ENCODE measurements around the gene TRMT11.
"Not testable (repeated sequence)": the region's sequence is repeated elsewhere in the genome, so short reads cannot be mapped to it uniquely, and the experiment has no call there.

The TRMT11 gene

GRCh38 chr6:125956506-125957390 lies 29.6 kb upstream of the TRMT11 start, which contains the start of gene HINT3:
HINT3 (plus strand) TSS chr6:125956770; CDS start chr6:125956978, 208 bp downstream.
- DNase-seq (ENCODE audit: low read depth in 2 of 2): peak; percentile 99

- no peak for DNase-seq (ENCODE audit: low read depth in 2 of 2)
Observed at GRCh38 chr6:125957391-125957693, 29.0 kb upstream of the TRMT11 start.

- DNase-seq (ENCODE audit: low read depth in 2 of 2): no peak
Observed at GRCh38 chr6:125957845-125958244, 28.5 kb upstream of the TRMT11 start.

- no peak for DNase-seq (ENCODE audit: low read depth in 2 of 2)
Observed at GRCh38 chr6:125959041-125959440, 27.3 kb upstream of the TRMT11 start.

GRCh38 chr6:125961117-125961516 lies 25.2 kb upstream of the TRMT11 start:
- no peak for DNase-seq (ENCODE audit: low read depth in 2 of 2)

GRCh38 chr6:125962900-125963497 lies 23.3 kb upstream of the TRMT11 start:
- DNase-seq (ENCODE audit: low read depth in 2 of 2): no peak

- DNase-seq (ENCODE audit: low read depth in 2 of 2): no peak
Observed at GRCh38 chr6:125963817-125964216, 22.5 kb upstream of the TRMT11 start.

GRCh38 chr6:125966569-125966968 lies 19.8 kb upstream of the TRMT11 start:
- DNase-seq (ENCODE audit: low read depth in 2 of 2): no peak

GRCh38 chr6:125968493-125968892 lies 17.8 kb upstream of the TRMT11 start:
- no peak for DNase-seq (ENCODE audit: low read depth in 2 of 2)

GRCh38 chr6:125970760-125971159 lies 15.6 kb upstream of the TRMT11 start:
- no peak for DNase-seq (ENCODE audit: low read depth in 2 of 2)

GRCh38 chr6:125972478-125972877 lies 13.9 kb upstream of the TRMT11 start:
- DNase-seq (ENCODE audit: low read depth in 2 of 2): not testable (repeated sequence)

GRCh38 chr6:125974214-125974866 lies 12.0 kb upstream of the TRMT11 start:
- DNase-seq (ENCODE audit: low read depth in 2 of 2): no peak

- DNase-seq (ENCODE audit: low read depth in 2 of 2): no peak
Observed at GRCh38 chr6:125979101-125979500, 7.2 kb upstream of the TRMT11 start.

- DNase-seq (ENCODE audit: low read depth in 2 of 2): no peak
Observed at GRCh38 chr6:125981571-125982185, 4.7 kb upstream of the TRMT11 start.

- DNase-seq (ENCODE audit: low read depth in 2 of 2): no peak
Observed at GRCh38 chr6:125983246-125983945, 2.9 kb upstream of the TRMT11 start.

- DNase-seq (ENCODE audit: low read depth in 2 of 2): no peak
Observed at GRCh38 chr6:125984311-125984710, 2.0 kb upstream of the TRMT11 start.

- DNase-seq (ENCODE audit: low read depth in 2 of 2): no peak
Observed at GRCh38 chr6:125985522-125985921, 818 bp upstream of the TRMT11 start.

- DNase-seq (ENCODE audit: low read depth in 2 of 2): no peak
Observed at GRCh38 chr6:125985979-125986300, 400 bp upstream of the TRMT11 start.

- DNase-seq (ENCODE audit: low read depth in 2 of 2): no peak
Observed at GRCh38 chr6:125987026-125987617, 782 bp downstream of the TRMT11 start.

- DNase-seq (ENCODE audit: low read depth in 2 of 2): no peak
Observed at GRCh38 chr6:125988280-125988679, 1.9 kb downstream of the TRMT11 start.

GRCh38 chr6:125989631-125990030 lies 3.3 kb downstream of the TRMT11 start:
- DNase-seq (ENCODE audit: low read depth in 2 of 2): no peak

GRCh38 chr6:125991653-125992052 lies 5.3 kb downstream of the TRMT11 start:
- no peak for DNase-seq (ENCODE audit: low read depth in 2 of 2)
